H1 (cell line): Measurements from ENCODE around the gene FIG4. TPM values are rescaled to one million over a fixed set of nuclear protein-coding genes. Genes with fewer than 3 reads are reported as not detected.

ENCODE experiments used
- CTCF ChIA-PET: fragments of 300-600 bp; sonication (Branson Sonifier 250); formaldehyde crosslinking; loops from one replicate; lab custom pipeline; 2021; ENCODE audit not compliant: partially characterized antibody; lab: Charles Lee
- POLR2A ChIA-PET: fragments of 300-600 bp; sonication (Branson Sonifier 250); formaldehyde crosslinking; loops from one replicate; lab custom pipeline; 2021; ENCODE audit warnings: inconsistent platforms; ENCODE audit not compliant: partially characterized antibody; lab: Charles Lee
- DNase-seq, 2 experiments: peaks; one replicate each; pipeline versions ENCODE4 v3.0.0 to v3.0.0-alpha.2; 2010 to 2022; ENCODE audit warnings: low spot score in 2 of 2, low read depth in 1 of 2, mixed read lengths in 1 of 2
- FAIRE-seq: peaks from 2 replicates; lab custom pipeline; 2011; peaks lifted over from hg19 to GRCh38; lab: Jason Lieb, UNC
- H2AFZ ChIP-seq: 2 replicates; pipeline ENCODE4 v1.8.1; 2012; ENCODE audit warnings: low read length, inconsistent platforms
- H2AK5ac ChIP-seq: 2 replicates; pipeline ENCODE4 v1.6.1; 2013; ENCODE audit warnings: low read depth, low read length
- H2BK120ac ChIP-seq: replicated peaks from 2 replicates; pipeline ENCODE3; 2013; ENCODE audit warnings: low read depth, low read length, inconsistent platforms
- H2BK12ac ChIP-seq: 2 replicates; pipeline ENCODE4 v1.6.1; 2013; ENCODE audit warnings: low read depth, low read length
- H2BK15ac ChIP-seq: 2 replicates; pipeline ENCODE4 v1.6.1; 2013; ENCODE audit warnings: low read length
- H2BK20ac ChIP-seq: 2 replicates; pipeline ENCODE4 v1.6.1; 2013; ENCODE audit warnings: low read length
- H2BK5ac ChIP-seq: 2 replicates; pipeline ENCODE4 v1.6.1; 2013; ENCODE audit warnings: low read depth, low read length
- H3K14ac ChIP-seq: 2 replicates; pipeline ENCODE4 v1.6.1; 2013; ENCODE audit warnings: inconsistent platforms; ENCODE audit not compliant: insufficient read length
- H3K18ac ChIP-seq: 2 replicates; pipeline ENCODE4 v1.6.1; 2013; ENCODE audit warnings: low read length; ENCODE audit errors: extremely low read depth
- H3K23ac ChIP-seq: 2 replicates; pipeline ENCODE4 v1.6.1; 2013; ENCODE audit warnings: inconsistent platforms; ENCODE audit not compliant: insufficient read length
- H3K23me2 ChIP-seq: 2 replicates; pipeline ENCODE4 v1.6.1; 2013; ENCODE audit warnings: low read depth, low read length
- H3K27ac ChIP-seq: 2 replicates; pipeline ENCODE4 v1.6.1; 2011; ENCODE audit warnings: low read depth, low read length, inconsistent platforms
- H3K27me3 ChIP-seq, 4 experiments: replicated peaks in 1 of 4; 1 replicate in 1 of 4; 2 replicates in 3 of 4; pipeline versions ENCODE4 v1.6.1 to v1.8.1; 2011 to 2013; ENCODE audit warnings: low read length in 3 of 4, mild to moderate bottlenecking in 3 of 4, inconsistent platforms in 2 of 4, mixed read lengths in 2 of 4, moderate library complexity in 1 of 4; ENCODE audit not compliant: control insufficient read depth in 3 of 4, insufficient read depth in 3 of 4; ENCODE audit errors: extremely low read depth in 1 of 4
- H3K36me3 ChIP-seq, 4 experiments: 2 replicates each; pipeline versions ENCODE4 v1.6.1 to v1.8.1; 2011 to 2013; ENCODE audit warnings: mild to moderate bottlenecking in 4 of 4, low read length in 3 of 4, moderate library complexity in 2 of 4, control low read depth in 1 of 4, inconsistent platforms in 1 of 4; ENCODE audit not compliant: insufficient read depth in 4 of 4, control insufficient read depth in 2 of 4
- H3K4ac ChIP-seq: replicated peaks from 2 replicates; pipeline ENCODE3; 2013; ENCODE audit warnings: low read length, low read depth, mixed read lengths, inconsistent platforms; ENCODE audit not compliant: insufficient read length
- H3K4me1 ChIP-seq, 4 experiments: replicated peaks in 1 of 4; 1 replicate in 1 of 4; 2 replicates in 3 of 4; pipeline versions ENCODE4 v1.6.1 to v1.8.1; 2011 to 2013; ENCODE audit warnings: low read length in 3 of 4, inconsistent platforms in 2 of 4, mixed read lengths in 1 of 4; ENCODE audit not compliant: insufficient read depth in 4 of 4, control insufficient read depth in 3 of 4
- H3K4me2 ChIP-seq, 2 experiments: 2 replicates each; pipeline versions ENCODE4 v1.6.1 to v1.8.1; 2011 to 2013; ENCODE audit warnings: low read depth in 2 of 2, low read length in 2 of 2, control low read depth in 1 of 2, inconsistent platforms in 1 of 2, mild to moderate bottlenecking in 1 of 2; ENCODE audit not compliant: insufficient read depth in 1 of 2
- H3K4me3 ChIP-seq, 4 experiments: fragments of 200-600, 300-600 bp in 1 of 4; sonication (generic), shearing (Covaris generic), sonication (Bioruptor Twin) in 1 of 4; 2 replicates each; pipeline versions ENCODE4 v1.5.1 to v1.8.1; 2011 to 2016; ENCODE audit warnings: low read length in 4 of 4, low read depth in 3 of 4, control low read depth in 2 of 4, inconsistent platforms in 2 of 4, mild to moderate bottlenecking in 2 of 4, mixed read lengths in 1 of 4, moderate library complexity in 1 of 4; ENCODE audit not compliant: insufficient read depth in 2 of 4; ENCODE audit errors: extremely low read depth in 1 of 4
- H3K56ac ChIP-seq: replicated peaks from 2 replicates; pipeline ENCODE3; 2013; ENCODE audit warnings: low read depth, mild to moderate bottlenecking, mixed read lengths, low read length, inconsistent platforms; ENCODE audit not compliant: insufficient read length
- H3K79me1 ChIP-seq: 2 replicates; pipeline ENCODE4 v1.6.1; 2013; ENCODE audit warnings: low read depth, low read length, control low read depth
- H3K79me2 ChIP-seq, 2 experiments: 2 replicates each; pipeline versions ENCODE4 v1.6.1 to v1.8.1; 2012 to 2013; ENCODE audit warnings: low read length in 2 of 2, mild to moderate bottlenecking in 2 of 2, inconsistent platforms in 1 of 2; ENCODE audit not compliant: insufficient read depth in 2 of 2, control insufficient read depth in 1 of 2
- H3K9ac ChIP-seq, 4 experiments: replicated peaks in 1 of 4; 1 replicate in 1 of 4; 2 replicates in 3 of 4; pipeline versions ENCODE4 v1.6.1 to v1.8.1; 2011 to 2013; ENCODE audit warnings: low read depth in 3 of 4, low read length in 3 of 4, control low read depth in 2 of 4, mild to moderate bottlenecking in 2 of 4, moderate library complexity in 2 of 4, inconsistent platforms in 1 of 4; ENCODE audit errors: extremely low read depth in 1 of 4
- H3K9me3 ChIP-seq, 2 experiments: 2 replicates each; pipeline versions ENCODE4 v1.6.1 to v1.8.1; 2012 to 2013; ENCODE audit warnings: mild to moderate bottlenecking in 2 of 2, moderate library complexity in 2 of 2, control low read depth in 1 of 2, inconsistent platforms in 1 of 2, low read depth in 1 of 2, low read length in 1 of 2, mixed read lengths in 1 of 2; ENCODE audit not compliant: insufficient read depth in 2 of 2
- H4K20me1 ChIP-seq, 2 experiments: replicated peaks in 1 of 2; 2 replicates each; pipeline versions ENCODE3 to v1.8.1; 2011 to 2013; ENCODE audit warnings: inconsistent platforms in 2 of 2, low read length in 2 of 2, mild to moderate bottlenecking in 1 of 2; ENCODE audit not compliant: insufficient read depth in 2 of 2, control insufficient read depth in 1 of 2
- H4K5ac ChIP-seq: 2 replicates; pipeline ENCODE4 v1.6.1; 2013; ENCODE audit warnings: low read length, low read depth, mixed read lengths, inconsistent platforms; ENCODE audit not compliant: insufficient read length
- H4K8ac ChIP-seq: 2 replicates; pipeline ENCODE4 v1.8.0; 2013; ENCODE audit warnings: mild to moderate bottlenecking, moderate library complexity, low read length, inconsistent platforms; ENCODE audit not compliant: insufficient read depth; ENCODE audit errors: extremely low read depth
- H4K91ac ChIP-seq: replicated peaks from 2 replicates; pipeline ENCODE3; 2013; ENCODE audit warnings: low read length, mixed read lengths, inconsistent platforms; ENCODE audit not compliant: insufficient read length
- NRF1 ChIP-seq: IDR thresholded peaks from 2 replicates; pipeline ENCODE4 v1.6.1; 2011; ENCODE audit warnings: mild to moderate bottlenecking, low read depth, low read length, improper control_type of control experiment
- WGBS, 2 experiments: shearing (Covaris generic) in 1 of 2; methylation state at CpG; one replicate each; pipeline versions ENCODE4 v1.1.6 to v1.1.7; 2013 to 2015; ENCODE audit warnings: low lambda C conversion rate in 2 of 2, mixed read lengths in 2 of 2, inconsistent platforms in 1 of 2, low coverage in 1 of 2, missing lambda C conversion rate in 1 of 2; ENCODE audit not compliant: insufficient replicate concordance in 2 of 2, insufficient coverage in 1 of 2, insufficient read length in 1 of 2; ENCODE audit errors: extremely low coverage in 1 of 2, missing lambda C conversion rate in 1 of 2; 5-methylcytosine and 5-hydroxymethylcytosine counted together
- polyA plus RNA-seq, 7 experiments: library from polyadenylated mRNA; depleted of rRNA in 3 of 7; stranded (reverse) in 5 of 7; unstranded in 2 of 7; fragments of >200 nt in 5 of 7; fragments of 200-250 nt in 2 of 7; gene quantifications; 1 replicate in 5 of 7; 2 replicates in 1 of 7; 4 replicates in 1 of 7; pipeline versions ENCODE4 v1.2.1 to v1.2.3, GENCODE V29; 2011 to 2013; ENCODE audit warnings: missing spikeins in 2 of 7, mixed read lengths in 2 of 7
- total RNA-seq: library from RNA; stranded (reverse); fragmentation: NEBNext Ultra II Directional; extraction: Animal tissue kit (Norgen Biotek cat#: 25700); gene quantifications from 2 replicates; pipeline ENCODE4 v1.2.1, GENCODE V29; 2021

The FIG4 gene
- total and polyA plus RNA-seq, 2 of the 8 experiments (the other 6 are each of a cell fraction or from before 2014, with no cell fraction given) = 11.8 to 21.9 TPM

DNA sequence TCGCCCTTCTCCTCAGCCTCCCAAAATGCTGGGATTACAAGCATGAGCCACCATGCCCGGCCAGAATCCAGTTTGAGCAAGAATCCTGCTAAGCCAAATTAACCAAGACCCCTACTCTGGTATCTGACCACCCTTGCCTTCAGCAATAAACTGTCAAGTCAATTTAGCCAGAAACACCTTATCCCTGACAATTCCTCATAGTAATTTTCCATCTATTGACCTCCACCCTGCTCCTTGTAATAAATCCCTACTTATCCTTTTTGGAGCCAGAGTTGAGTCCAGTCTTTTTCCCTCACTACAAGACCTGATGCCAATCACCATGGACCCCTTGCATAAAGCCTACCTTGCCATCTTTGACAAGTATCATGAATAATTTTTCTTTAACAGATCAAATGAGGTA is 173.0 kb downstream of the FIG4 start:
- H2BK15ac ChIP-seq = no peak overlapping the region
- H3K36me3 ChIP-seq = no peaks in the 10 kb centered on the region
- DNase-seq (no peak), FAIRE-seq (no peak)
- H4K5ac ChIP-seq = no peak overlapping the region
- H3K79me1 ChIP-seq = no peaks in the 10 kb centered on the region
- no peak overlapping the region for H3K14ac ChIP-seq
- H3K23me2 ChIP-seq = no peaks in the 10 kb centered on the region
- peaks cover 0 to 7% (median 2%) of the 10 kb centered on the region in 4 experiments; a peak in 5 of 7 replicates for H3K4me1 ChIP-seq
- H3K18ac ChIP-seq = no peak overlapping the region
- H3K9me3 ChIP-seq = peaks cover 2 to 14% of the 10 kb centered on the region in 2 experiments; a peak in 3 of 4 replicates
- no peaks in the 10 kb centered on the region for H3K27me3 ChIP-seq
- H3K56ac ChIP-seq = no peak overlapping the region
- H4K8ac ChIP-seq = no peak overlapping the region
- POLR2A ChIA-PET = interaction anchor here (1.3 kb wide), 1 partner anchor 40 kb away, joined by 3 read pairs; no protein-coding TSS in a partner anchor
- no peak overlapping the region for H3K4me3 ChIP-seq
- 90% methylated on average over 2 of the region's 2 CpGs; no CpG with 5 or more reads in 1 of the 2 experiments for WGBS, 2 experiments
- no peaks in the 10 kb centered on the region for H4K20me1 ChIP-seq
- H3K4me2 ChIP-seq = no peak overlapping the region
- no peak overlapping the region for H3K23ac ChIP-seq
- no peak for TF ChIP-seq NRF1
- H2BK5ac ChIP-seq = no peak overlapping the region
- H3K79me2 ChIP-seq = no peaks in the 10 kb centered on the region; a peak in 1 of 4 replicates
- CTCF ChIA-PET = interaction anchor here (1.3 to 2.6 kb wide), 5 partner anchors 12 to 176 kb away, joined by 4 to 17 read pairs (median 5); no protein-coding TSS in a partner anchor
- H2AFZ ChIP-seq = no peak overlapping the region
- no peak overlapping the region for H2AK5ac ChIP-seq
- H3K9ac ChIP-seq = no peak overlapping the region
- no peak overlapping the region for H3K27ac ChIP-seq
- no peak overlapping the region for H4K91ac ChIP-seq
- H3K4ac ChIP-seq = no peak overlapping the region
- H2BK12ac ChIP-seq = no peak overlapping the region
- H2BK20ac ChIP-seq = no peak overlapping the region
- H2BK120ac ChIP-seq = no peak overlapping the region
